Mesendoderm (in vitro differentiated cells): ENCODE measurements around the gene MDN1.
A peak's percentile ranks its signal among the peaks of the same experiment; 100 is the strongest.

Experiments used
- DNase-seq: peaks from one replicate; pipeline ENCODE4 v3.0.0; 2013
- H2AK5ac ChIP-seq: 2 replicates; pipeline ENCODE4 v1.6.1; 2013; ENCODE audit warnings: low read length, inconsistent platforms
- H2BK120ac ChIP-seq: 2 replicates; pipeline ENCODE4 v1.6.1; 2013; ENCODE audit warnings: low read depth, mild to moderate bottlenecking, low read length, moderate library complexity, mixed read lengths
- H2BK15ac ChIP-seq: replicated peaks from 2 replicates; pipeline ENCODE4 v1.6.1; 2013; ENCODE audit warnings: low read depth, mild to moderate bottlenecking, moderate library complexity
- H2BK5ac ChIP-seq: 2 replicates; pipeline ENCODE4 v1.6.1; 2013; ENCODE audit warnings: low read length, inconsistent platforms
- H3K18ac ChIP-seq: 2 replicates; pipeline ENCODE4 v1.6.1; 2013; ENCODE audit warnings: mild to moderate bottlenecking, low read length, mixed read lengths
- H3K23ac ChIP-seq: one replicate; pipeline ENCODE4 v1.6.1; 2013; ENCODE audit warnings: low read length
- H3K27ac ChIP-seq: 2 replicates; pipeline ENCODE4 v1.5.1; 2013; ENCODE audit warnings: low read depth, mild to moderate bottlenecking, inconsistent platforms, low read length, moderate library complexity
- H3K27me3 ChIP-seq: 2 replicates; pipeline ENCODE4 v1.6.1; 2013; ENCODE audit warnings: low read length, control low read depth, mild to moderate bottlenecking, inconsistent platforms; ENCODE audit not compliant: insufficient read depth, poor library complexity
- H3K36me3 ChIP-seq: 2 replicates; pipeline ENCODE4 v1.6.1; 2013; ENCODE audit warnings: low read length, inconsistent platforms; ENCODE audit not compliant: control insufficient read depth, insufficient read depth
- H3K4ac ChIP-seq: one replicate; pipeline ENCODE4 v1.6.1; 2013; ENCODE audit warnings: low read depth, mild to moderate bottlenecking, low read length, moderate library complexity
- H3K4me1 ChIP-seq: 2 replicates; pipeline ENCODE4 v1.6.1; 2013; ENCODE audit warnings: low read depth, low read length, inconsistent platforms; ENCODE audit not compliant: control insufficient read depth
- H3K4me2 ChIP-seq: 2 replicates; pipeline ENCODE4 v1.6.1; 2013; ENCODE audit warnings: low read length
- H3K4me3 ChIP-seq: 2 replicates; pipeline ENCODE4 v1.5.1; 2013; ENCODE audit warnings: mild to moderate bottlenecking, low read length
- H3K56ac ChIP-seq: one replicate; pipeline ENCODE4 v1.6.1; 2013; ENCODE audit warnings: low read length
- H3K79me1 ChIP-seq: 2 replicates; pipeline ENCODE4 v1.6.1; 2013; ENCODE audit warnings: low read length, inconsistent platforms
- H3K79me2 ChIP-seq: 2 replicates; pipeline ENCODE4 v1.6.1; 2013; ENCODE audit warnings: mild to moderate bottlenecking, low read length; ENCODE audit not compliant: control insufficient read depth, insufficient read depth
- H3K9ac ChIP-seq: 2 replicates; pipeline ENCODE4 v1.6.1; 2013; ENCODE audit warnings: low read length, inconsistent platforms
- H4K5ac ChIP-seq: one replicate; pipeline ENCODE4 v1.6.1; 2013; ENCODE audit warnings: low read length
- H4K8ac ChIP-seq: one replicate; pipeline ENCODE4 v1.6.1; 2013; ENCODE audit warnings: low read depth, mild to moderate bottlenecking, control low read depth, low read length, moderate library complexity
- WGBS: extraction: QIAGEN DNeasy Blood & Tissue Kit; methylation state at CpG from one replicate; pipeline ENCODE4 v1.1.7; 2013; ENCODE audit warnings: low lambda C conversion rate, missing lambda C conversion rate; ENCODE audit not compliant: insufficient coverage; ENCODE audit errors: extremely low coverage; 5-methylcytosine and 5-hydroxymethylcytosine counted together

Gene MDN1

DNA sequence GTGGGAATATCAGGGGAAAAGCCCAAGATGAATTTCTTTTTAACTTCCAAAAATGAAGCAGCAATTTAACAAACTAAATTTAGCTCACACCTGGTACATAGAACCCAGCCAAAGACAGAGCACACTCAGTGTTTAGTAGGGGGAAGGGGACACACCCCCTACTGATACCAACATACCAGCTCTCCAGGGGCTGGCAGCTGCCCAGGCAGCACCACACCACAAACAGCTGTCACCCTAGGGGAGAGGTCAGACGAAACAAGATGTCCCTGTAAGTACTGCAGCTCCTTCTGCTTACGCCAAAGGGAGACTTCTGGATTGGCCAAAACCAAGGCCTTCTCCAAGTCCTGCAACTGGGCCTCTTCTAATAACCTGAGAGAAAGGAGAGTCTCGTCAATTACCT, 26.0 kb downstream of the MDN1 start:
- Histone ChIP-seq H3K56ac (no peak overlapping the region), H3K27ac (no peak overlapping the region), H3K79me1 (peaks cover 12% of the 10 kb centered on the region), H2BK5ac (no peak overlapping the region), H2BK120ac (no peak overlapping the region), H3K27me3 (no peaks in the 10 kb centered on the region), H4K8ac (no peak overlapping the region), H3K4ac (no peak overlapping the region), H3K23ac (no peak overlapping the region), H2BK15ac (no peak overlapping the region), H2AK5ac (no peak overlapping the region), H4K5ac (no peak overlapping the region), H3K18ac (no peak overlapping the region), H3K4me1 (no peaks in the 10 kb centered on the region), H3K4me2 (no peak overlapping the region), H3K9ac (no peak overlapping the region), H3K36me3 (peaks cover 11% of the 10 kb centered on the region), H3K4me3 (no peak overlapping the region), H3K79me2 (peaks cover 30% of the 10 kb centered on the region)
- no peak for DNase-seq
- WGBS = no CpG with 5 or more reads among the region's 3 CpGs

DNA sequence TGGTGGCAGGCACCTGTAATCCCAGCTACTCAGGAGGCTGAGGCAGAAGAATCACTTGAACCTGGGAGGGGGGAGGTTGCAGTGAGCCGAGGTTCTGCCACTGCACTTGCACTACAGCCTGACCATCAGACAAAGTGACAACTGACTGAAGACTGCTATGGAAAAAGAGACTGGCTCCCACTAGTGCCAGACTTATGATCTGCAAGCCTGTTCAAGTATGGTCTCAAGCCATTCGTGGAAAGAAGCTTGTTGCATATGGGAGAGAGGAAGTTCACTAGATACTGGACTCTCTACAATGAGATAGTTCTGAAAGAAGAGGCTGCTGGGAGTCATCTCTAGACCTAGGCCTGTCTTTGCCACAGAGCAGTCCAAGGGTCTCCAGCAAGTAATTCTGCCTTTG, 26.7 kb downstream of the MDN1 start:
- H3K79me1 ChIP-seq = peaks cover 15% of the 10 kb centered on the region
- no peak overlapping the region for H2BK5ac ChIP-seq
- H3K18ac ChIP-seq = no peak overlapping the region
- no peak overlapping the region for H3K23ac ChIP-seq
- no peak overlapping the region for H3K4me3 ChIP-seq
- no peak overlapping the region for H4K8ac ChIP-seq
- H3K27me3 ChIP-seq = no peaks in the 10 kb centered on the region
- H3K4ac ChIP-seq = no peak overlapping the region
- no peak overlapping the region for H2BK15ac ChIP-seq
- H2BK120ac ChIP-seq = no peak overlapping the region
- peaks cover 30% of the 10 kb centered on the region for H3K79me2 ChIP-seq
- peaks cover 14% of the 10 kb centered on the region for H3K36me3 ChIP-seq
- H3K56ac ChIP-seq = no peak overlapping the region
- no peak overlapping the region for H3K4me2 ChIP-seq
- no peak overlapping the region for H3K27ac ChIP-seq
- H4K5ac ChIP-seq = no peak overlapping the region
- no CpG with 5 or more reads among the region's 2 CpGs for WGBS
- peak; percentile 83 for DNase-seq
- H3K4me1 ChIP-seq = no peaks in the 10 kb centered on the region
- no peak overlapping the region for H2AK5ac ChIP-seq
- no peak overlapping the region for H3K9ac ChIP-seq

DNA sequence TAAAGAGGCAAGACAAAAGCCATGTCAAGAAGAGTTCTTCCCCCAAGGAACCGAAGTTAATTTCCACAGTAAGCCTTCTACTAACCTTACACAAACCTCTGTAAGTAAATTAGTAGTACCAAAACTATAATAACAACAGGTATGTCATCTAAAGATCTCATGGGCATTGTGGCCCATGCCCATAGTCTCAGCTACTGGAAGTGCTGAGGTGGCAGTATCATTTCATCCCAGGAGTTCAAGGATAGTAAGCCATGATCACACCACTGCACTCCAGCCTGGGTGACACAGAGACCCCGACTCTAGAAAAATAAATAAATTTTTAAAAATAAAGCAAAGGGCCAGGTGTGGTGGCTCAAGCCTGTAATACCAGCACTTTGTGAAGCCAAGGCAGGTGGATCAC, 29.2 kb downstream of the MDN1 start:
- no peak overlapping the region for H3K4me2 ChIP-seq
- no peak overlapping the region for H4K5ac ChIP-seq
- DNase-seq = no peak
- H2BK120ac ChIP-seq = no peak overlapping the region
- H3K27me3 ChIP-seq = no peaks in the 10 kb centered on the region
- no peak overlapping the region for H3K23ac ChIP-seq
- no peak overlapping the region for H3K4me3 ChIP-seq
- H3K79me1 ChIP-seq = peaks cover 12% of the 10 kb centered on the region
- no peak overlapping the region for H2AK5ac ChIP-seq
- H2BK15ac ChIP-seq = no peak overlapping the region
- no peak overlapping the region for H2BK5ac ChIP-seq
- H3K18ac ChIP-seq = no peak overlapping the region
- peaks cover 19% of the 10 kb centered on the region for H3K36me3 ChIP-seq
- H3K56ac ChIP-seq = no peak overlapping the region
- WGBS = no CpG with 5 or more reads among the region's 2 CpGs
- H4K8ac ChIP-seq = no peak overlapping the region
- H3K27ac ChIP-seq = no peak overlapping the region
- no peak overlapping the region for H3K9ac ChIP-seq
- H3K79me2 ChIP-seq = peaks cover 18% of the 10 kb centered on the region
- no peak overlapping the region for H3K4ac ChIP-seq
- no peaks in the 10 kb centered on the region for H3K4me1 ChIP-seq

DNA sequence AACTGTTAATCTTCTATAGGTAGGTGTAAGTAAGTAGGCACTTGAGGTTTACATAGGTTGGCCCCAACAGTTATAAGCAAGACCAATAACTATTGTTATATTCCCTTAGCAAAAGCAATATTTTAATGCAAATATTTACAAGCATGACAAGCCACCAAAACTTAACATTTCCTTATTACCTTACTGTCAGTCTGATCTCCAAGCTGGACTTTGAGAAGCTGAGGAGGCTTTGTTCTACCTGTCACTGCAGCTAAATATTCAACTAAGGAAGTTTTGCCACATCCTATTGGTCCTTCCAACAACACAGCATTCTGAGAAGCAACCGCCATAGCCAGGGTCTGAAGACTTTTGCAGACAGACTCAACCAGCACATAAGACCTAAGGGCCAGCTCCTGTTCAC, 29.6 kb downstream of the MDN1 start:
- Histone ChIP-seq H4K5ac (no peak overlapping the region), H3K23ac (no peak overlapping the region), H2BK5ac (no peak overlapping the region), H3K79me1 (peaks cover 12% of the 10 kb centered on the region), H3K56ac (no peak overlapping the region), H3K9ac (no peak overlapping the region), H3K27ac (no peak overlapping the region), H3K79me2 (peaks cover 14% of the 10 kb centered on the region), H3K4me2 (no peak overlapping the region), H3K4me1 (no peaks in the 10 kb centered on the region), H2AK5ac (no peak overlapping the region), H2BK15ac (no peak overlapping the region), H3K4me3 (no peak overlapping the region), H3K27me3 (no peaks in the 10 kb centered on the region), H3K36me3 (peaks cover 21% of the 10 kb centered on the region), H3K4ac (no peak overlapping the region), H2BK120ac (no peak overlapping the region), H4K8ac (no peak overlapping the region), H3K18ac (no peak overlapping the region)
- no peak for DNase-seq
- no CpG with 5 or more reads among the region's 1 CpG for WGBS

DNA sequence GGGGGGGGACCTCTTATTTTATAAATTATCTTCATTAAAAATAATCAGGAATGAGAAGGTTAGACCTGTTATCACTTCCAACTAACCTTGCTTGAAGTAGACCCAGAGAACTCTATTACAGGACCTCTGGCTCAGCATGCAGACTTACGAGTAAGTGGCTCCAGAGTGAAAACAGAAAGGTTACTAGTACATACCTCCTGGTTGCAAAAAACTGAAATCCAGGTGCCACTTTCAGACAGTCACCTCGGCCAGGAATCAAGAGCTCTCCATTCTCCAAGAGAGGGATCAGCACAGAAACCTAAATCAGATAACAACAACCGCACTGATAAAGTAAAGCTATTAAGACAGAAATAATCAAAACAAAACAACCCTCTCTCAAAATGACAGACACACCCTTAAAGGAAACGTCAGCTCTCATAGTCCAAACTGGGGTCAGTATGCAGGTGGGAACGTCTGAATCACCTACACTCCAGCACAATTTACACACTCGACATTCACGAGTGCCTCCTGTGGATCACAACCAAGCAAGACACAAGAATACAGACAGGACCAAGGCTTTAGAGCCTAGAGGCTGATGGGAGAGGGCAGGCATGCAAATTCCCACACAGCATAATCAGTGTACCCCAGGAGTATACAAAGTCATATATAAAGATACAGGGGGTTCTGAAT, 31.8 kb downstream of the MDN1 start:
- DNase-seq = no peak
- Histone ChIP-seq H3K56ac (no peak overlapping the region), H3K79me1 (peaks cover 5% of the 10 kb centered on the region), H3K36me3 (peaks cover 16% of the 10 kb centered on the region), H2BK120ac (no peak overlapping the region), H2AK5ac (no peak overlapping the region), H3K4me2 (no peak overlapping the region), H3K79me2 (peaks cover 3% of the 10 kb centered on the region), H3K4ac (no peak overlapping the region), H3K23ac (no peak overlapping the region), H2BK15ac (no peak overlapping the region), H3K27me3 (no peaks in the 10 kb centered on the region), H3K4me1 (no peaks in the 10 kb centered on the region), H4K5ac (no peak overlapping the region), H3K18ac (no peak overlapping the region), H2BK5ac (no peak overlapping the region), H3K27ac (no peak overlapping the region), H3K9ac (no peak overlapping the region), H4K8ac (no peak overlapping the region), H3K4me3 (no peak overlapping the region)
- WGBS = no CpG with 5 or more reads among the region's 7 CpGs

DNA sequence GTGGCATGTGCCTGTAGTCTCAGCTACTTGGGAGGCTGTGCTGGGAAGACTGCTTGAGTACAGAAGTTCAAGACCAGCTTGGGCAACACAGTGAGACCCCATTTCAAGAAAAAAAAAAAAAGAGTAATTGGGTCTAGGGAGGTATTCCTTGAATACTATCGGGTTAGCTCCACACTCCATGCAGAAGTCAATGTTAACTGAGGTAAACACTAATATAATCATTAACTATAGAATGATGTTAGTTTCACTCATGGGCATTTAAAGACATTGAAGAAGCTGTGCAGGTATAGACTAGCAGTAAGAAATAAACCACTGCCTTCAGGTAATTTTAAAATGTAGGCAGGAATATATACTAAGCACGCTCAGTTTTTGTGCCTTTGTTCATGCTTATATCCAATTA, 32.6 kb downstream of the MDN1 start:
- H2BK5ac ChIP-seq = no peak overlapping the region
- H2BK15ac ChIP-seq = no peak overlapping the region
- no peak overlapping the region for H3K23ac ChIP-seq
- no peaks in the 10 kb centered on the region for H3K4me1 ChIP-seq
- no peak overlapping the region for H3K56ac ChIP-seq
- no peak overlapping the region for H2AK5ac ChIP-seq
- WGBS = no CpG with 5 or more reads among the region's 2 CpGs
- no peak overlapping the region for H3K18ac ChIP-seq
- H3K4me3 ChIP-seq = no peak overlapping the region
- peaks cover 1% of the 10 kb centered on the region for H3K79me2 ChIP-seq
- no peak overlapping the region for H3K9ac ChIP-seq
- peaks cover 7% of the 10 kb centered on the region for H3K79me1 ChIP-seq
- H3K27me3 ChIP-seq = no peaks in the 10 kb centered on the region
- no peak overlapping the region for H4K5ac ChIP-seq
- H2BK120ac ChIP-seq = no peak overlapping the region
- H3K27ac ChIP-seq = no peak overlapping the region
- no peak for DNase-seq
- H3K36me3 ChIP-seq = peaks cover 16% of the 10 kb centered on the region
- no peak overlapping the region for H4K8ac ChIP-seq
- H3K4me2 ChIP-seq = no peak overlapping the region
- H3K4ac ChIP-seq = no peak overlapping the region
